NT2/D1 (cell line): ENCODE results near the gene SLC2A4RG.
"Not testable (repeated sequence)": the region's sequence is repeated elsewhere in the genome, so short reads cannot be mapped to it uniquely, and the experiment has no call there.

Experiments used
- SUZ12 ChIP-seq: IDR thresholded peaks from 2 replicates; pipeline ENCODE4 v1.6.1; 2011; ENCODE audit not compliant: insufficient read length, insufficient read depth; ENCODE audit errors: extremely low read depth
- YY1 ChIP-seq: IDR thresholded peaks from 2 replicates; pipeline ENCODE4 v1.6.1; 2011; ENCODE audit not compliant: insufficient read length, insufficient read depth
- ZNF274 ChIP-seq: IDR thresholded peaks from 2 replicates; pipeline ENCODE4 v1.6.1; 2011; ENCODE audit warnings: mild to moderate bottlenecking, low read depth, low read length

DNA sequence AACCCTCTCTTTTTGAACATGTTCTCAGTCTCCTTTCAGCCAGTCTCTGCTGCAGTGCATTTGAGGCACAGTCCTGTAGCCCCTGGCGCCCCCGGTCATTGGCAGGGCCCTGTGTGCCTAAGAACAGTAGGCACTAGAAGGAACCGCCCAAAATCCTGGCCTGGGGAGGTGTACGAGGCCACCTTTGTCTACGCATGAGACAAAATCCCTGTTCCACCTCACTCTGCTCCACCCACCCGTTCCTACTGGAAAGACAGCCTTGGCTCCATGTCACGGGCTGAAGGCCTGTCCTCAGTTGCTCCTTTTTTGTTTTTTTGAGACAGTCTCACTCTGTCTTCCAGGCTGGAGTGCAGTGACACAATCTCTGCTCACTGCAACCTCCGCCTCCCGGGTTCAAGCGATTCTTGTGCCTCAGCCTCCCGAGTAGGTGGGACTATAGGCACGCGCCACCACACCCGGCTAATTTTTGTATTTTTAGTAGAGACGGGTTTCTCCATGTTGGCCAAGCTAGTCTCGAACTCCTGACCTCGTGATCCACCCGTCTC is 9.3 kb upstream of the SLC2A4RG start:
- not testable (repeated sequence) for TF ChIP-seq ZNF274, YY1, SUZ12
